GM12878 (cell line): Measurements from ENCODE around the gene TJP1.

ENCODE experiments used
- ASH2L ChIP-seq: fragments of 300-600, 200-600 bp; sonication (generic); IDR thresholded peaks from 2 replicates; pipeline ENCODE4 v1.6.1; 2017; ENCODE audit warnings: low read depth, mild to moderate bottlenecking, borderline replicate concordance
- TCF7 ChIP-seq: IDR thresholded peaks from 2 replicates; pipeline ENCODE4 v1.6.1; 2014; ENCODE audit warnings: antibody characterized with exemption, borderline replicate concordance

GRCh38 chr15:29747837-29748417 is 74.3 kb downstream of the TJP1 start:
- no peak for TF ChIP-seq TCF7
- TF ChIP-seq ASH2L: no peak
